Daoy (cell line): ENCODE measurements around the gene ACVRL1. TPM values are rescaled to one million over a fixed set of nuclear protein-coding genes. Genes with fewer than 3 reads are reported as not detected.
A peak's percentile ranks its signal among the peaks of the same experiment; 100 is the strongest.

Experiments
- DNase-seq: peaks from one replicate; pipeline ENCODE4 v3.0.0-alpha.2; 2015; ENCODE audit warnings: low read depth
- total RNA-seq: library from RNA; depleted of rRNA; stranded (reverse); fragments of >200 nt; shearing (Covaris generic); gene quantifications from 2 replicates; pipeline ENCODE4 v1.2.3, GENCODE V29; 2014

ACVRL1 gene
- total RNA-seq, 1 experiment from 2014 or later, result 2.9 TPM

- no peak for DNase-seq
Observed at GRCh38 chr12:51898506-51898905, 8.8 kb upstream of the ACVRL1 start.

DNA sequence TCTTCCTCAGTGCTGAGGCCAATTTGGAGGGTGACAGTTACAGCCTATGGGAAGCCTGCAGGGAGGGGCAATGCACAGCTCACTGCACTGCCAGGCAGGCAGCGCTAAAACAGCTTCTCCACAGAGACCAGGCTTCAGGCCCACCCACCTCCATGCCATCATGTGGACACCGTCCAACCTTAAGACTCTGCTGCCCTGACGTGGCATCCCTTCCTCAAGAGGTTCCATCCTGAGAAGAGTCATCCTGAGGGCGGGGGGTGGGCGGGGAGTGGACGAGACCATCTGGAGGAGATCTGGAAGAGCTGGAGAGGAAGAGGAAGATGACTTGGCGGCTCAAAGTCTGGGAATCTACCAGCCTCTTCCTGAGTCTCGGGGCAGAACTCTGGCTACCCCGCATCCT lies 8.4 kb upstream of the ACVRL1 start:
- peak; percentile 80 for DNase-seq

DNA sequence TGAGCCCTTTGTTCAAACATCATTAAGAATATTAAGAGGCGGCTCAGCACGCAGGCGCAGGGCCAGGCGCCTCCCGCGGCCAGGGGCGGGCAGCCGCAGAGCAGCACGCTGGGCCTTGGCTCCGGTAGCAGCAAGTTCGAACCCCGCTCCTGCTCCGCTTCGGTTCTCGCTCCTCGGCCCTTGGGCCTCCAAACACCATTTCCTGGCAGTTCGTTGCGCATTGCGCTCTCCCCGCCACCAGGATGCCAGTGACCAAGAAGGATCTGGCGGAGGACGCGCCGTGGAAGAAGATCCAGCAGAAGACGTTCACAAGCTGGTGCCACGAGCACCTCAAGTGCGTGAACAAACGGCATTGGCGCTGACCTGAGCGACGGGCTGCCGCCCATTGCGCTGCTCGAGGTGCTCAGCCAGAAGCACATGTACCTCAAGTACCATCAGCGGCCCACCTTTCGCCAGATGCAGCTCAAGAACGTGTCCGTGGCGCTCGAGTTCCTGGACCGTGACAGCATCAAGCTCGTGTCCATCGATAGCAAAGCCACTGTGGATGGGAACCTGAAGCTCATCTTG lies 6.9 kb upstream of the ACVRL1 start:
- DNase-seq, result no peak

DNA sequence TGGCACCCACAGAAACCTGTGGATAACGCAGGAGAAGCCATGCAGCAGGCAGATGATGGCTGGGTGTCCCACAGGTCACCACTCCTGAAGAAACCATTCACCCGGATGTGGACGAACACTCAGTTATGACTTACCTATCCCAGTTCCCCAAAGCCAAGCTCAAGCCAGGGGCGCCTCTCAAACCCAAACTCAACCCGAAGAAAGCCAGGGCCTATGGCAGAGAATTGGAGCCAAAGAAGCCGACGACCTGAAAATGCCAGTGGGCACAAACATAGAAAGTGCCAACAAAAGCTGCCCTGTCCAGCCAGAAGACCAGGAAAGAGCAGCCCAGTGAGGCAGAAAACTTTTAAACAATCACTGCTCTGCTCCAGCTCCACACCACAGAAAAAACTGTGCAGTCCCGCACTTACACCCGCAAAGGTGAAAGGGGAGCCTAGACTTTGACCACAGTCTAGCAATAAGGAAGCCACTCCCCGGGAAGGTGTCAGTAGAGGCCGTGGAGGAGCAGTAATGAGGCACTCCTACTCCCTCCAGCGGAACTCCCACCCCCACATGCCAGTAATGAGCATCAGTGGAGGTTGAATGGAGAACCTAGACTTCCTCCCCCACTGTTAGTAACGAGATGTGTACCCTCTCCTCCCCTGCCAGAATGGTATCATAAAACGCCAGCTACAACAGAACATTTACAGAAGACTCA lies 6.0 kb upstream of the ACVRL1 start:
- DNase-seq, result no peak

DNA sequence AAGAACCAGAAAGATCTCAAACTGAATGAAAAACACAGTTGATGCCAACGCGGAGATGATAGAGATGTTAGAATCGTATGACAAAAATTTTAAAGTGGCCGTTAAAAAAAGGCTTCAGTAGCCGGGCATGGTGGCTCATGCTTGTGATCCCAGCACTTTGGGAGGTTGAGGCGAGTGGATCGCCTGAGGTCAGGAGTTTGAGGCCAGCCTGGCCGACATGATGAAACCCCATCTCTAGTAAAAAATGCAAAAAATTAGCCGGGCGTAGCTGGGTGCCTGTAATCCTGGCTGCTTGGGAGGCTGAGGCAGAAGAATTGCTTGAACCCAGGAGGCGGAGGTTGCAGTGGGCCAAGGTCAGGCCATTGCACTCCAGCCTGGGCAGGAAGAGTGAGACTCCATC lies 5.4 kb upstream of the ACVRL1 start:
- DNase-seq, result no peak

GRCh38 chr12:51904951-51905470 lies 2.3 kb upstream of the ACVRL1 start:
- no peak for DNase-seq

DNA sequence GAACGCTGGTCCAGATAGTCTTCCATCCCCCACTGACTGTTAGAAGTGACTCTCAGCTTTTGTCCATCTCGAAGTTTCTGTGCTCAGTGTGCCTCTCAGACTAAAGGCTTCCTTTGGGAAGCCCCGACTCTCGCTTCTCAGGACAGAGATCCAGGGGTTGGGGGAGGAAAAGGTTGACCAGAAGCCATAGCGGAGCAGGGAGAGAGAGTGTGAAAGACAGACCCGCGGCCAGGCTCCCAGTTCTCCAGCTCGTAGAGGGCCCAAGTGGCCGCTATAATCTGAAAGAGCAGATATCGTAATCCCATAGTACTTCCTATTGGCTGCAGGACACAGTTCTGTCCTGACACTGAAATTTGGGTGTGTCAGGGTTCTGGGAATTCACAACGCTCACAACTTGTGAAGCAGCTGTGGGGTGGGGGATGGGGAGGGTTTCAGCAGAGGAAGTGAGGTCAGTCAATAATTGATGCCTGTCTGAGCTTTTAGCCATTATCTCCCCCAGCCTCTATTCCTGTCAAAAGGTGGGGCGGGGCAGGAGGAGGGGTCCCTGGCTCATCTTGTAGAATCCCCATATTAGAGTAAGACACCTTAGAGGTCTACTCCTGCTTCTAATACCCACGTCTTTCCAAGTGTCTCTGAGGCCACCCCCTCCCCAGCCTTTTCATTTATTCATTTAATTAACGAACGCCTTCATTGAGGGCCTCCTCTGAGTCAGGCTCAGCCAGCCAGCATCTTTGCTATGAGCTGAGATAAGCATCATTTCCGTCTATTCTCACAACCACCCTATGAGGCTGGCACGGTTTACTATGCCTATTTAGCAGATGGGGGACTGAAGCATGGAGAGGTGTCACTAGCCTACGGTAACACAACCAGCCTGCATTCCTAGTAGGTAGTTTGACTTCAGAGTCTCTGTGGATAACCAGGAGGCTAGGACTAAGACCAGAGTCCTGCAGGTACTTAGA lies 1.6 kb upstream of the ACVRL1 start:
- DNase-seq, result no peak

DNA sequence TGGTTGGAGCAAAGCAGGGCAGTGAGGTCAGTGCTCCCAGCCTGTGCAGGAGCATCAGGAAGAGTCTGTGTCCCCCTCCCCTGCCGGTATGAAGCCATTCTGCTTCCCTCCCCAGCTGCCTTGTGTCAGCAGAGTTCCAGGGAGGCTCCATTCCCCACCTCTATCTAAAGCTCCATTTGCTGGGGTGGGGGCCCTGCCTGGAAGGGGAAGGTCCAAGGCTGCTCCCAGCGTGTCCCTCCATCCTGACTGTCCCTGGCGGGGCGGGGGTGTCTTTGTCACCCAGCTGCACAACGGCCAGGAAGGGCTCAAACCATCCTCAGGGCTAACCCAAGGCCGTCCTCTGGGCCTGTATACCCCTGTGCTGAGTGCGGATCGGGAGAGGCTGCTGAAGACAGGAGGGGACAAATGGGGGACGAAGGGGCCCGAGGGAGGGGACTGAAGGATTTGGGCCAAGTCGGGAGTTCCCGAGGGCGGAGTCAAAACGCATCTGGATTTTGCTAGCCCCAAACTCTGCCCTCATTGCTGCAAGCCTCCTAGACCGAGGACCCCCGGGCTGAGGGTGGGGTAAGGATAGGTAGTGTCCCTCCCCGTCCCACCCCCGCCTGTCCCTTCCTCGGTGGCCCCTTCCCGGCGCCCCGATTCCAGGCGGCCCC lies 748 bp upstream of the ACVRL1 start:
- DNase-seq, result no peak

DNA sequence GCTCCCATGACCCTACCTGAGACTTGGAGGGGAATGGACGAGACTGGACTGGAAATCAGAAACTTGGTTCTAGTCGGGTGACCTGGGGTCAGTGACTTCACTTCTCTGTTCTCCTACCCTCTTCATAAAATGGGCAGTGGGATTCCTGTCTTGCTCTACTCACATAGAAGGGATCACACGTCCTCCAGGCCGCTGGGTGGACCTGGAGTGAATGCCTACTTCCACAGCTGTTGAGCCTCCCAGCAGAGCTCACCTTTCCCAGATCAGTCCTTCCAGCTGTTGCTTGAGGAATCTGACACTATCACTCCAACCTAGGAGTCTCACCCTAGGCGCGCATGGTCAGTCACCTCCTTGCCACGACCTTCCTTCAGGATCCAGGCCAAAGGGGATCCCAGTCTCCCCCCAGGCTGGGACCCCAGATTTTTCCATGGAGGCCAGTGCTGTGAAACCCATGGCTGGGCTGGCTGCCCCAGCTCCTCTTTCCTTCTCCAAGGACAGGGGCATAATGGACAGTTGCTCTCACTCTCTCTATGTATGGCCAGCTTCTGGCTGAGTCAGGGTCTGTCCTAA lies 637 bp downstream of the ACVRL1 start:
- no peak for DNase-seq

GRCh38 chr12:51908876-51909592 lies 1.7 kb downstream of the ACVRL1 start:
- DNase-seq, result no peak

DNA sequence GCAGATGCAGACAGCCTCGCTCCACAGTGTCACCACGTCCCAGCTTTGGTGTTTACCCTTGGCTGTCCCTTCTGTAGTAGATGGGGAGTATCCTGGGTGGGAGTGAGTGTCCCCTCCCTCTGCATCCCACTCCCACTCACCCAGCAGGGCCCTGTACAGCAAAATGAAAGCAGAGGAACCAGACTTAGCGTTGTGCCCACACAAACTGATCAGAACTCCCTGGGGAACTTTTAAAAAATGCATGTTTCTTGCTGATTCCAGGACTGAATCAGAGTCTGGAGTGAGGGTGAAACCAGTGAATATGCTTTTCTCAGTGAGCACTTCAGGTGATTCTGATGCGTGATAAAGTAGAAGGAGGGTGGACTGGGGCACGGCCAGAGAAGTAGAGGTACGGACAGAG lies 2.9 kb downstream of the ACVRL1 start:
- no peak for DNase-seq

DNA sequence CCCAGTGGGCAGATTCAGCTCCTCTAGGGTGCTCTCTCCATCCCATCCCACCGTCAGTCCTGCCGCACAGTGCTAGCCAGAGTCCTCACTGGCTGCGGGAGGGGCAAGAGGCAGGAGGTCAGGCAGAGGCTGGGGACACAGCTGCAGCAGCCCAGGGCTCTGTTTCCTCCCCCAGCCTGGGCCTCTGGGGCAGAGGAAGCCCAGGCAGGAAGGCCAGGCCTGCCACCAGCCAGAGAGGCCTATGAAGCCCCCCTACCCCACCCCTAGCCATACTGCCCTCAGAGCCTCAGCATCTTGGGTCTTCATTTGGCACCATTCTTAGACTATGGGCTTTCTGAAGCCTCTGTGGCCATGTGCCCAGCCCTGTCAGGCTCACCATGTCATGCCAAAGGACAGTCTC lies 3.4 kb downstream of the ACVRL1 start:
- no peak for DNase-seq

GRCh38 chr12:51911307-51911706 lies 4.0 kb downstream of the ACVRL1 start:
- no peak for DNase-seq

DNA sequence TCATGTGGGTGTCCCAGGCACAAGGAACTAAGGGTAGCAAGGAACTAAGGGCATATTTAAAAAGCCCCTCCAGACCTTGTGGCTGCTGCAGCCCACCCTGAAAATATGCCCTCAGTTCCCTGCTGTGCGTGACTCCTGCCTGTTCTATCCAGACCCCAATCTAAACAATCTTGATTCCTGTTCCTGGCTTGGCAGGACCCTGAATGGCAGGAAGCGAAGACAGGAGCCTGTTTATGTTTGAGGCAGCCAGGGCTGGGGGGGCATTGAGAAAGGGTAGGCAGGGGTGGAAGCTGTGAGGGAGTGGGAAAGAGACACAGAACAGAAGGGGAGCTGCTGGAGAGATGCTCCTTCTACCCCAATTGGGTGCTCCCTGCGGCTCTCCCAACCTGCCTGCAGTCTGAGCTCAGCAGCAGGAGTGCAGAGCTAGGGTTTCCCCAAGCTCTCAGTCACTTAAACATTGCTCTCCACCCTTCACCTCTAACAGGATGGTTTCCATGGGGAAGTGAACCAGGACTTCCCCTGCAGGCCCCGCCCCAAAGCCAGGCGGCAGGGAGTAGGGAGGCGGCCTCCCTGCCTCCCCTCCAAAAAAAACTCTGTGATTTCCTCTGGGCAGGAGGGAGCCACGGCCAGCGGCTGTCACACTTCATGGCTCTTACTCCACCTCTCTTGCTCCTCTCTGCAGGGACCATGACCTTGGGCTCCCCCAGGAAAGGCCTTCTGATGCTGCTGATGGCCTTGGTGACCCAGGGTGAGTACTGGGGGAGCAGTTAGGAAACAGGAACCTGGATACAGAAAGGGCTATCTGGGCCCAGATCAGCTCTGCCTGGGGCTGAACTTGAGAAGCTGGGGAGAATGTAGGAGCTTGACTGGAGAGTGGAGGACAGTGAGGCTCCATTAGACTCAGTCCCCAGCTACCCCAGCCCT lies 4.7 kb downstream of the ACVRL1 start:
- peak; percentile 59 for DNase-seq

GRCh38 chr12:51913071-51914033 lies 6.0 kb downstream of the ACVRL1 start:
- no peak for DNase-seq

DNA sequence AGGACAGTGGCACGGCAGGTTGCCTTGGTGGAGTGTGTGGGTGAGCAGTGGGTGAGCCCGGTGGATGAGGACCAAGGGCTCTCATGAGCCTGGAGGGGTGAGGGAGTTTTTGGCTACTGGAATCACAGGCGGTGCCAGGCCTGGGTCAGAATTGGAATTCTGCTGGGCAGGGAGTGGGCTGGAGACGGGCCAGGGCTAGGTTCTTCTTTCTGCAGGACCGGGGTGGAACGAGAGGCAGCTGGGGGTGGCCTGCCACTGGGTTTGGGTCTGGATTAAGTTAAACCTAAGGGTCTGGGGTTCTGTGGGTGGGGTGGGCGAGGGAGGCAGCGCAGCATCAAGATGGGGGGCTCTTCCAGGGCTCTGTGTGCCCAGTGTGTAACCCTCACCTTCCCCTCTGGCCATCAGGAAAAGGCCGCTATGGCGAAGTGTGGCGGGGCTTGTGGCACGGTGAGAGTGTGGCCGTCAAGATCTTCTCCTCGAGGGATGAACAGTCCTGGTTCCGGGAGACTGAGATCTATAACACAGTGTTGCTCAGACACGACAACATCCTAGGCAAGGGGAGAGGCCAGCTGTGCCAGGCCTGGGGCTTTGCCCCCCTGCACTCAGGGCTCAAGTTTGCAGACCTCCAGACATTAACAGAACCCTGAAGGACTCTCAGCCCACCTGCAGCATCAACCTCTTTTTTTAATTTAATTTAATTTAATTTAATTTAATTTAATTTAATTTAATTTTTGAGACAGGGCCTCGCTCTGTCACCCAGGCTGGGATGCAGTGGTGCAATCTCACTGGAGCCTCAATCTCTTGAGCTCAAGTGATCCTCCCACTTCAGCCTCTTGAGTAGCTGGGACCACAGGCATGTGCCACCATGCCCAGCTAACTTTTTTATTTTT lies 7.0 kb downstream of the ACVRL1 start:
- no peak for DNase-seq

DNA sequence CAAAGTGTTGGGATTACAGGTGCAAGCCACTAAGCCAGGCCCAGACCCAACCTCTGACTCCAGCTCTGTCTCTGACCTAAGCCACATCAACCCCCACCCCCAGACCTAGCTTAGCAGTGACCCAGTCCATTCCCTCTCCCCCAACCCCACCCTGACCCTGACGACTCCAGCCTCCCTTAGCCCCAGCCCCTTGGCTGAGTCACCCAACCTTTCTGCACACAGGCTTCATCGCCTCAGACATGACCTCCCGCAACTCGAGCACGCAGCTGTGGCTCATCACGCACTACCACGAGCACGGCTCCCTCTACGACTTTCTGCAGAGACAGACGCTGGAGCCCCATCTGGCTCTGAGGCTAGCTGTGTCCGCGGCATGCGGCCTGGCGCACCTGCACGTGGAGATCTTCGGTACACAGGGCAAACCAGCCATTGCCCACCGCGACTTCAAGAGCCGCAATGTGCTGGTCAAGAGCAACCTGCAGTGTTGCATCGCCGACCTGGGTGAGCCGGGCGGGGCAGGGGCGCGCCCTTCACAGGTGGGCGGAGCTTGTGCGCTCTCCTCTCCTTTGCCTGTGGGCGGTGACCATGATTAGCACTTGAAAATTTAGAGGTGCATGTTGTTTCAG lies 7.8 kb downstream of the ACVRL1 start:
- DNase-seq, result no peak
